ENCODE measurements around the gene ABCG1.

GRCh38 chr21:42176859-42177258, 42.1 kb upstream of the ABCG1 start:
- TF ChIP-seq SMC3 (IDR thresholded peaks at IDR 0.05; ENCODE audit: low read depth, low read length) (no peak), CHD1 (IDR thresholded peaks at IDR 0.05; ENCODE audit: low read depth, low read length) (no peak), USF2 (IDR thresholded peaks at IDR 0.05; ENCODE audit: low read depth, low read length) (no peak), RFX5 (IDR thresholded peaks at IDR 0.05; ENCODE audit: low read depth, low read length) (no peak), CTCF (conservative IDR thresholded peaks at IDR 0.05; ENCODE audit: low read depth, low read length) (no peak), MAZ (IDR thresholded peaks at IDR 0.05; ENCODE audit: borderline replicate concordance, low read depth, low read length) (no peak), RAD21 (IDR thresholded peaks at IDR 0.05; ENCODE audit: low read length) (no peak), POLR2A (IDR thresholded peaks at IDR 0.05; ENCODE audit: low read depth, low read length) (no peak)
